Activated CD8-positive, alpha-beta T cell treated with anti-CD3 and anti-CD28 coated beads, Interleukin-2, amount 10 ng/mL, durations not matched to agents 7 days and 5 days (primary cell): ENCODE data around the gene SLF2. TPM values are rescaled to one million over a fixed set of nuclear protein-coding genes. Genes with fewer than 3 reads are reported as not detected.
A peak's percentile ranks its signal among the peaks of the same experiment; 100 is the strongest.

Source experiments
- ATAC-seq: fragments of 150-1000 bp; cut with Tn5 transposase; one replicate; pipeline ENCODE4 v1.10.0; 2021; ENCODE audit warnings: moderate library complexity
- CTCF ChIA-PET: fragments of 350-600 bp; sonication (Branson Sonifier 250); formaldehyde crosslinking; loops from one replicate; lab custom pipeline; 2021; ENCODE audit warnings: antibody characterized with exemption; lab: Charles Lee
- POLR2A ChIA-PET: fragments of 350-600 bp; sonication (Branson Sonifier 250); formaldehyde crosslinking; loops from one replicate; lab custom pipeline; 2021; ENCODE audit warnings: antibody characterized with exemption; lab: Charles Lee
- DNase-seq: peaks from one replicate; pipeline ENCODE4 v3.0.0-alpha.2; 2020
- H3K27ac Mint-ChIP-seq: one replicate; pipeline ENCODE4 v1.8.0; 2021; ENCODE audit warnings: mild to moderate bottlenecking, mixed read lengths
- H3K27me3 Mint-ChIP-seq: one replicate; pipeline ENCODE4 v1.8.0; 2021; ENCODE audit warnings: low read depth, mixed read lengths
- H3K36me3 Mint-ChIP-seq: one replicate; pipeline ENCODE4 v1.8.0; 2021; ENCODE audit warnings: low read depth, mixed read lengths
- H3K4me1 Mint-ChIP-seq: one replicate; pipeline ENCODE4 v1.8.0; 2021; ENCODE audit warnings: low read depth, mixed read lengths
- H3K4me3 Mint-ChIP-seq: one replicate; pipeline ENCODE4 v1.8.0; 2021; ENCODE audit warnings: mild to moderate bottlenecking, mixed read lengths
- H3K9me3 Mint-ChIP-seq: one replicate; pipeline ENCODE4 v1.8.0; 2022; ENCODE audit warnings: mixed read lengths; ENCODE audit not compliant: insufficient read depth
- microRNA-seq: library from miRNA; unstranded; fragments of <30 nt; microRNA quantifications from one replicate; pipeline ENCODE4 v1.2.0, GENCODE V29; 2022
- total RNA-seq, 2 experiments: library from RNA; stranded (reverse); gene quantifications; one replicate each; pipeline ENCODE4 v1.2.3, GENCODE V29; 2021

Gene SLF2
- total RNA-seq, 2 experiments from 2014 or later: 42.8 to 44.4 TPM

GRCh38 chr10:101014230-101014884 lies 101.6 kb downstream of the SLF2 start:
- ATAC-seq (peak; percentile 24), DNase-seq (peak; percentile 81)
- Mint-ChIP-seq H3K4me1 (peaks cover 21% of the 10 kb centered on the region), H3K4me3 (no peak overlapping the region), H3K27ac (no peak overlapping the region), H3K9me3 (no peaks in the 10 kb centered on the region), H3K36me3 (no peaks in the 10 kb centered on the region), H3K27me3 (peaks cover 43% of the 10 kb centered on the region)
- ChIA-PET CTCF (interaction anchor here (0.6 to 6.8 kb wide), 33 partner anchors 8 to 452 kb away, joined by 3 to 169 read pairs (median 4); partner anchors contain the start of genes KAZALD1, LZTS2, MRPL43 and PDZD7), POLR2A (no interaction called here)

Small RNAs within 50 kb of the gene (microRNA-seq; reads per million reads assigned to microRNA genes)
- gene MIR608: not detected

Other genes with a start within 250 kb of the SLF2 start
- not detected for gene PAX2, start 167.4 kb upstream of the SLF2 start, total RNA-seq
- under 1 TPM; 0.16 to 0.40 TPM for gene SEMA4G, start 56.5 kb downstream of the SLF2 start, total RNA-seq
- gene MRPL43, start 74.5 kb downstream of the SLF2 start, total RNA-seq: 10 to 100 TPM; 46.1 to 48.9 TPM
- gene TWNK, start 74.6 kb downstream of the SLF2 start, total RNA-seq: 10 to 100 TPM; 11.8 to 13.3 TPM
- 10 to 100 TPM; 11.6 to 13.8 TPM for gene LZTS2, start 86.8 kb downstream of the SLF2 start, total RNA-seq
- gene PDZD7, start 118.2 kb downstream of the SLF2 start, total RNA-seq: under 1 TPM; 0.47 to 0.50 TPM
- 10 to 100 TPM; 24.7 to 24.8 TPM for gene SFXN3, start 118.3 kb downstream of the SLF2 start, total RNA-seq
- under 1 TPM in 1 of 2 experiments, not detected in 1; 0.18 TPM for gene KAZALD1, start 149.0 kb downstream of the SLF2 start, total RNA-seq
- gene TLX1, start 218.3 kb downstream of the SLF2 start, total RNA-seq: not detected